HL-60 (cell line): ENCODE measurements around the gene SPATA31D1.

Source experiments
- DNase-seq, 2 experiments: peaks; one replicate each; pipeline ENCODE4 v3.0.0-alpha.2; 2010 to 2020; ENCODE audit warnings: low read depth in 1 of 2, low spot score in 1 of 2
- H3K27ac ChIP-seq: fragments of 250-450 bp; sonication (Bioruptor Pico); replicated peaks from 2 replicates; pipeline ENCODE4 v1.5.1; 2020; ENCODE audit warnings: mild to moderate bottlenecking, moderate library complexity
- H3K27me3 ChIP-seq: fragments of 250-450 bp; sonication (Bioruptor Pico); 2 replicates; pipeline ENCODE4 v1.5.1; 2021; ENCODE audit warnings: mild to moderate bottlenecking, moderate library complexity; ENCODE audit not compliant: insufficient read depth, poor library complexity, severe bottlenecking
- H3K4me3 ChIP-seq: replicated peaks from 2 replicates; pipeline ENCODE4 v1.5.1; 2011; ENCODE audit warnings: mild to moderate bottlenecking, control low read depth, low read length; ENCODE audit not compliant: insufficient read depth
- CTCF ChIP-seq: IDR thresholded peaks from one replicate; pipeline ENCODE4 v1.5.1; 2011; ENCODE audit warnings: low read length, control low read depth, inconsistent platforms; ENCODE audit not compliant: insufficient read depth
- GABPA ChIP-seq: IDR thresholded peaks from 2 replicates; pipeline ENCODE4 v1.6.1; 2012; ENCODE audit warnings: low read depth
- POLR2AphosphoS5 ChIP-seq: IDR thresholded peaks from 2 replicates; pipeline ENCODE4 v1.6.1; 2012; ENCODE audit warnings: low read depth
- REST ChIP-seq: IDR thresholded peaks from 2 replicates; pipeline ENCODE4 v1.6.1; 2012; ENCODE audit warnings: low read depth; ENCODE audit not compliant: insufficient replicate concordance
- SPI1 ChIP-seq: IDR thresholded peaks from 2 replicates; pipeline ENCODE4 v1.6.1; 2012; ENCODE audit warnings: low read depth, mild to moderate bottlenecking, borderline replicate concordance

Gene SPATA31D1

GRCh38 chr9:81968026-81968425 is 20.5 kb upstream of the SPATA31D1 start:
- H3K27me3 ChIP-seq = no peaks in the 10 kb centered on the region
- TF ChIP-seq CTCF (no peak), REST (no peak), GABPA (no peak), SPI1 (no peak), POLR2AphosphoS5 (no peak)
- no peak overlapping the region for H3K27ac ChIP-seq
- DNase-seq = no peak
- no peak overlapping the region for H3K4me3 ChIP-seq

GRCh38 chr9:81969971-81970370 is 18.6 kb upstream of the SPATA31D1 start:
- Histone ChIP-seq H3K4me3 (no peak overlapping the region), H3K27me3 (no peaks in the 10 kb centered on the region), H3K27ac (no peak overlapping the region)
- no peak for DNase-seq
- TF ChIP-seq REST (no peak), CTCF (no peak), GABPA (no peak), SPI1 (no peak), POLR2AphosphoS5 (no peak)

GRCh38 chr9:81971727-81972126 is 16.8 kb upstream of the SPATA31D1 start:
- TF ChIP-seq POLR2AphosphoS5 (no peak), REST (no peak), CTCF (no peak), SPI1 (no peak), GABPA (no peak)
- H3K27ac ChIP-seq = no peak overlapping the region
- no peak for DNase-seq

More at GRCh38 chr9:81971727-81972126, 16.8 kb upstream of the SPATA31D1 start:
- Histone ChIP-seq H3K27me3 (no peaks in the 10 kb centered on the region), H3K4me3 (no peak overlapping the region)
